ENCODE data around the gene SLC11A1.

Gene SLC11A1

GRCh38 chr2:218391202-218391601 is 9.1 kb downstream of the SLC11A1 start:
- FAIRE-seq (no peak), DNase-seq (ENCODE audit: insufficient read length, low spot score) (no peak)
- TF ChIP-seq POLR2AphosphoS5 (IDR thresholded peaks at IDR 0.05; ENCODE audit: low read depth, low read length), result no peak
- no peak for TF ChIP-seq POLR2A (IDR thresholded peaks at IDR 0.05; ENCODE audit: low read depth, low read length)
- no peak for TF ChIP-seq SPI1 (IDR thresholded peaks at IDR 0.05; ENCODE audit: low read depth, low read length)

GRCh38 chr2:218392459-218392858 is 10.4 kb downstream of the SLC11A1 start:
- FAIRE-seq (no peak), DNase-seq (ENCODE audit: insufficient read length, low spot score) (no peak)

GRCh38 chr2:218392891-218393462 is 10.9 kb downstream of the SLC11A1 start:
- FAIRE-seq (no peak), DNase-seq (ENCODE audit: insufficient read length, low spot score) (no peak)
- no peak for TF ChIP-seq POLR2A (IDR thresholded peaks at IDR 0.05; ENCODE audit: low read depth, low read length)
- no peak for TF ChIP-seq POU2F2 (IDR thresholded peaks at IDR 0.05; ENCODE audit: low read depth, low read length)
- TF ChIP-seq POLR2AphosphoS5 (IDR thresholded peaks at IDR 0.05; ENCODE audit: low read depth, low read length), result no peak
- TF ChIP-seq SPI1 (IDR thresholded peaks at IDR 0.05; ENCODE audit: low read depth, low read length), result no peak
- no peak for TF ChIP-seq TAF1 (IDR thresholded peaks at IDR 0.05; ENCODE audit: low read depth, low read length)
- TF ChIP-seq PAX5 (IDR thresholded peaks at IDR 0.05; ENCODE audit: insufficient read depth, low read length, severe bottlenecking), result no peak

More at GRCh38 chr2:218392459-218392858, 10.4 kb downstream of the SLC11A1 start:
- no peak for TF ChIP-seq POLR2AphosphoS5 (IDR thresholded peaks at IDR 0.05; ENCODE audit: low read depth, low read length)
- TF ChIP-seq POLR2A (IDR thresholded peaks at IDR 0.05; ENCODE audit: low read depth, low read length), result no peak
- no peak for TF ChIP-seq PAX5 (IDR thresholded peaks at IDR 0.05; ENCODE audit: insufficient read depth, low read length, severe bottlenecking)
- TF ChIP-seq SPI1 (IDR thresholded peaks at IDR 0.05; ENCODE audit: low read depth, low read length), result no peak
- TF ChIP-seq TAF1 (IDR thresholded peaks at IDR 0.05; ENCODE audit: low read depth, low read length), result no peak

- no peak for TF ChIP-seq POLR2A (IDR thresholded peaks at IDR 0.05; ENCODE audit: low read depth, low read length)
- TF ChIP-seq POU2F2 (IDR thresholded peaks at IDR 0.05; ENCODE audit: low read depth, low read length), result no peak
- TF ChIP-seq SPI1 (IDR thresholded peaks at IDR 0.05; ENCODE audit: low read depth, low read length), result no peak
- TF ChIP-seq TAF1 (IDR thresholded peaks at IDR 0.05; ENCODE audit: low read depth, low read length), result no peak
- no peak for TF ChIP-seq PAX5 (IDR thresholded peaks at IDR 0.05; ENCODE audit: insufficient read depth, low read length, severe bottlenecking)
- no peak for TF ChIP-seq POLR2AphosphoS5 (IDR thresholded peaks at IDR 0.05; ENCODE audit: low read depth, low read length)
- FAIRE-seq (no peak), DNase-seq (ENCODE audit: insufficient read length, low spot score) (no peak)
These were observed 11.7 kb downstream of the SLC11A1 start for GRCh38 chr2:218393750-218394290.

GRCh38 chr2:218394298-218395089 is 12.4 kb downstream of the SLC11A1 start:
- DNase-seq (ENCODE audit: insufficient read length, low spot score), result no peak
- TF ChIP-seq TAF1 (IDR thresholded peaks at IDR 0.05; ENCODE audit: low read depth, low read length), result no peak
- no peak for TF ChIP-seq SPI1 (IDR thresholded peaks at IDR 0.05; ENCODE audit: low read depth, low read length)
- TF ChIP-seq PAX5 (IDR thresholded peaks at IDR 0.05; ENCODE audit: insufficient read depth, low read length, severe bottlenecking), result no peak
- no peak for TF ChIP-seq POLR2A (IDR thresholded peaks at IDR 0.05; ENCODE audit: low read depth, low read length)
- no peak for TF ChIP-seq POLR2AphosphoS5 (IDR thresholded peaks at IDR 0.05; ENCODE audit: low read depth, low read length)
- no peak for FAIRE-seq

- TF ChIP-seq POLR2A (IDR thresholded peaks at IDR 0.05; ENCODE audit: low read depth, low read length), result no peak
- no peak for TF ChIP-seq PAX5 (IDR thresholded peaks at IDR 0.05; ENCODE audit: insufficient read depth, low read length, severe bottlenecking)
- FAIRE-seq (no peak), DNase-seq (ENCODE audit: insufficient read length, low spot score) (no peak)
These were observed 13.0 kb downstream of the SLC11A1 start for GRCh38 chr2:218395090-218395444.

- DNase-seq (ENCODE audit: insufficient read length, low spot score) (no peak), FAIRE-seq (peak; percentile 33)
- no peak for TF ChIP-seq POU2F2 (IDR thresholded peaks at IDR 0.05; ENCODE audit: low read depth, low read length)
- no peak for TF ChIP-seq SPI1 (IDR thresholded peaks at IDR 0.05; ENCODE audit: low read depth, low read length)
- TF ChIP-seq TAF1 (IDR thresholded peaks at IDR 0.05; ENCODE audit: low read depth, low read length), result no peak
- no peak for TF ChIP-seq PAX5 (IDR thresholded peaks at IDR 0.05; ENCODE audit: insufficient read depth, low read length, severe bottlenecking)
- TF ChIP-seq POLR2AphosphoS5 (IDR thresholded peaks at IDR 0.05; ENCODE audit: low read depth, low read length), result no peak
- TF ChIP-seq POLR2A (IDR thresholded peaks at IDR 0.05; ENCODE audit: low read depth, low read length), result no peak
These were observed 13.4 kb downstream of the SLC11A1 start for GRCh38 chr2:218395456-218395825.

- DNase-seq (ENCODE audit: insufficient read length, low spot score), result peak; percentile 85
- TF ChIP-seq SPI1 (IDR thresholded peaks at IDR 0.05; ENCODE audit: low read depth, low read length) (no peak), POU2F2 (IDR thresholded peaks at IDR 0.05; ENCODE audit: low read depth, low read length) (peak; percentile 34; the same call in 1 of the 2 replicates), PAX5 (IDR thresholded peaks at IDR 0.05; ENCODE audit: insufficient read depth, low read length, severe bottlenecking) (no peak), POLR2AphosphoS5 (IDR thresholded peaks at IDR 0.05; ENCODE audit: low read depth, low read length) (no peak)
- FAIRE-seq, result peak; percentile 94
These were observed 14.0 kb downstream of the SLC11A1 start for GRCh38 chr2:218395826-218396687.

- TF ChIP-seq POLR2A (IDR thresholded peaks at IDR 0.05; ENCODE audit: low read depth, low read length) (no peak; the same call in 1 of the 2 replicates), PAX5 (IDR thresholded peaks at IDR 0.05; ENCODE audit: insufficient read depth, low read length, severe bottlenecking) (no peak), SPI1 (IDR thresholded peaks at IDR 0.05; ENCODE audit: low read depth, low read length) (no peak)
- DNase-seq (ENCODE audit: insufficient read length, low spot score), result no peak
- FAIRE-seq, result no peak
These were observed 14.8 kb downstream of the SLC11A1 start for GRCh38 chr2:218396688-218397462.

All from GM12891 (cell line).